ENCODE measurements around the gene ZNF841.

GRCh38 chr19:52141203-52141602, 45.6 kb upstream of the ZNF841 start:
- no peak for TF ChIP-seq SIN3A (IDR thresholded peaks at IDR 0.05; ENCODE audit: borderline replicate concordance, insufficient read depth, low read length)
- TF ChIP-seq TAF1 (IDR thresholded peaks at IDR 0.05; ENCODE audit: borderline replicate concordance, insufficient read depth, low read length) = no peak

Data from PFSK-1 (cell line).